ENCODE measurements around the gene A1CF.

GRCh38 chr10:50855015-50855414 lies 30.4 kb downstream of the A1CF start:
- TF ChIP-seq CTCF (IDR thresholded peaks at IDR 0.05 in 8 of 11, conservative IDR thresholded peaks at IDR 0.05 in 3 of 11) (no peak), POLR2A (IDR thresholded peaks at IDR 0.05) (no peak)
